ENCODE data around the gene EYS. TPM values are rescaled to one million over a fixed set of nuclear protein-coding genes. Genes with fewer than 3 reads are reported as not detected.

The EYS gene
- total and polyA plus RNA-seq, 9 of the 15 experiments (the other 6 are each of a cell fraction or from before 2014, with no cell fraction given) = 0.03 to 0.36 (median 0.10) TPM; not detected in 2

DNA sequence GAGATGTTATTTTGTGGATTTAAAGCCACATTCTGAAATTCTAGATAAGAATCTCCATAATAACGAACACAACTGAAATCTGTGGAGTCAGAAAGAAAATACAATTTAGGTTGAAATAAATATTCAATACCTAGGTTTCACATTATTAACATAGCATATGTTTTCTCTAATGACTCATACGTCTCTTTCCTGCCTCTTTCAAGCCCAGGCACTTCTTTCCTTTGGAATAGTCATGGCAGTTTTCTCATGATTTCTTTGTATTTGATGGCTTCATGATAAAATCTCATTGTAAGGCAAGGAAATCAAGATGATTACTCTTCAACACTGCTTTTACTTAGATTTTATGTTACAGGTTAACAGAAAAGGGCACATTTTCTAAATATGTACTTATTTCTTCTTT, 1267.8 kb downstream of the EYS start:
- no peaks in the 10 kb centered on the region for H3K79me2 ChIP-seq (ENCODE audit: control insufficient read depth, insufficient read depth, low read length)
- no peak for DNase-seq (ENCODE audit: extremely low read depth in 1 of 4, low spot score in 3 of 4)
- intact Hi-C loops (cut with micrococcal nuclease) (no loop called here), in situ Hi-C loops (cut with MboI) (no loop called here)
- H3K27me3 ChIP-seq (ENCODE audit: control insufficient read depth in 2 of 2, insufficient read depth in 2 of 2, low read length in 2 of 2) = no peaks in the 10 kb centered on the region
- ChIA-PET CTCF (ENCODE audit: low intra/inter-chr PET ratio) (no interaction called here), POLR2A (no interaction called here)
- no peak overlapping the region for H3K27ac ChIP-seq (ENCODE audit: extremely low read depth, low read depth, low read length)
- H3K9me1 ChIP-seq (ENCODE audit: control insufficient read depth, insufficient read depth, low read length) = no peaks in the 10 kb centered on the region
- H3K4me2 ChIP-seq (ENCODE audit: insufficient read depth, low read length) = no peak overlapping the region
- no peak overlapping the region for H3K4me3 ChIP-seq
- H3K4me1 ChIP-seq (replicated peaks in 1 of 2; ENCODE audit: control insufficient read depth in 2 of 2, insufficient read depth in 2 of 2, low read length in 2 of 2) = no peaks in the 10 kb centered on the region
- H4K20me1 ChIP-seq (replicated peaks; ENCODE audit: control insufficient read depth, insufficient read depth, low read length) = no peaks in the 10 kb centered on the region
- no peaks in the 10 kb centered on the region for H3K9me3 ChIP-seq (replicated peaks; ENCODE audit: control insufficient read depth, insufficient read depth, low read depth, low read length)
- H3K9ac ChIP-seq (ENCODE audit: insufficient read depth in 1 of 2, low read depth in 2 of 2, low read length in 2 of 2) = no peak overlapping the region
- FAIRE-seq = no peak
- no TSS peak for BruUV-seq (replicated peaks)
- WGBS (ENCODE audit: insufficient coverage, low coverage, missing lambda C conversion rate) = 0% methylated on average over 2 of the region's 2 CpGs
- H2AFZ ChIP-seq (ENCODE audit: low read depth, low read length) = no peak overlapping the region
- TF ChIP-seq XRCC5 (IDR thresholded peaks at IDR 0.05; ENCODE audit: low read depth, low read length) = no peak
- TF ChIP-seq, protein P1, sequence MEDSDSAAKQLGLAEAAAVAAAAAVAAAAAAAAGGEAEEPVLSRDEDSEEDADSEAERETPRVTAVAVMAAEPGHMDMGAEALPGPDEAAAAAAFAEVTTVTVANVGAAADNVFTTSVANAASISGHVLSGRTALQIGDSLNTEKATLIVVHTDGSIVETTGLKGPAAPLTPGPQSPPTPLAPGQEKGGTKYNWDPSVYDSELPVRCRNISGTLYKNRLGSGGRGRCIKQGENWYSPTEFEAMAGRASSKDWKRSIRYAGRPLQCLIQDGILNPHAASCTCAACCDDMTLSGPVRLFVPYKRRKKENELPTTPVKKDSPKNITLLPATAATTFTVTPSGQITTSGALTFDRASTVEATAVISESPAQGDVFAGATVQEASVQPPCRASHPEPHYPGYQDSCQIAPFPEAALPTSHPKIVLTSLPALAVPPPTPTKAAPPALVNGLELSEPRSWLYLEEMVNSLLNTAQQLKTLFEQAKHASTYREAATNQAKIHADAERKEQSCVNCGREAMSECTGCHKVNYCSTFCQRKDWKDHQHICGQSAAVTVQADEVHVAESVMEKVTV (CRISPR knock-in tag; IDR thresholded peaks at IDR 0.05) = no peak
- TF ChIP-seq, protein P2, sequence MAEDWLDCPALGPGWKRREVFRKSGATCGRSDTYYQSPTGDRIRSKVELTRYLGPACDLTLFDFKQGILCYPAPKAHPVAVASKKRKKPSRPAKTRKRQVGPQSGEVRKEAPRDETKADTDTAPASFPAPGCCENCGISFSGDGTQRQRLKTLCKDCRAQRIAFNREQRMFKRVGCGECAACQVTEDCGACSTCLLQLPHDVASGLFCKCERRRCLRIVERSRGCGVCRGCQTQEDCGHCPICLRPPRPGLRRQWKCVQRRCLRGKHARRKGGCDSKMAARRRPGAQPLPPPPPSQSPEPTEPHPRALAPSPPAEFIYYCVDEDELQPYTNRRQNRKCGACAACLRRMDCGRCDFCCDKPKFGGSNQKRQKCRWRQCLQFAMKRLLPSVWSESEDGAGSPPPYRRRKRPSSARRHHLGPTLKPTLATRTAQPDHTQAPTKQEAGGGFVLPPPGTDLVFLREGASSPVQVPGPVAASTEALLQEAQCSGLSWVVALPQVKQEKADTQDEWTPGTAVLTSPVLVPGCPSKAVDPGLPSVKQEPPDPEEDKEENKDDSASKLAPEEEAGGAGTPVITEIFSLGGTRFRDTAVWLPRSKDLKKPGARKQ (CRISPR knock-in tag; IDR thresholded peaks at IDR 0.05) = no peak
- H3K36me3 ChIP-seq (ENCODE audit: control insufficient read depth, insufficient read depth, low read length) = no peaks in the 10 kb centered on the region
- ATAC-seq = no peak
